ENCODE data around the gene OOSP4B. TPM values are rescaled to one million over a fixed set of nuclear protein-coding genes. Genes with fewer than 3 reads are reported as not detected.
"Not testable (repeated sequence)": the region's sequence is repeated elsewhere in the genome, so short reads cannot be mapped to it uniquely, and the experiment has no call there.

The OOSP4B gene
- total RNA-seq, 4 donors from 2014 or later: not detected

- TF ChIP-seq POLR2A (IDR thresholded peaks at IDR 0.05): no peak
- no peak for TF ChIP-seq CTCF (IDR thresholded peaks at IDR 0.05 in 4 of 5, conservative IDR thresholded peaks at IDR 0.05 in 1 of 5)
- Histone ChIP-seq H3K4me1 (no peaks in the 10 kb centered on the region), H3K9me3 (no peaks in the 10 kb centered on the region), H3K27me3 (no peaks in the 10 kb centered on the region), H3K4me3 (no peak overlapping the region), H3K27ac (no peak overlapping the region), H3K36me3 (no peaks in the 10 kb centered on the region)
- in situ Hi-C loops (cut with MboI; ENCODE audit: low sequenced_read_pairs in 4 of 4) (no loop called here), intact Hi-C loops (cut with DNase I; ENCODE audit: low total_unique reads) (no loop called here)
- ATAC-seq (no peak), DNase-seq (no peak)
Observed at GRCh38 chr11:59997800-59998199, 19.2 kb upstream of the OOSP4B start.

GRCh38 chr11:59999691-60000090, 17.3 kb upstream of the OOSP4B start:
- H3K4me3 ChIP-seq: no peak overlapping the region
- no peaks in the 10 kb centered on the region for H3K4me1 ChIP-seq
- no peaks in the 10 kb centered on the region for H3K36me3 ChIP-seq
- DNase-seq (no peak), ATAC-seq (no peak)
- TF ChIP-seq CTCF (IDR thresholded peaks at IDR 0.05 in 4 of 5, conservative IDR thresholded peaks at IDR 0.05 in 1 of 5) (no peak), POLR2A (IDR thresholded peaks at IDR 0.05) (no peak)
- in situ Hi-C loops (cut with MboI; ENCODE audit: low sequenced_read_pairs in 4 of 4): no loop called here
- no peaks in the 10 kb centered on the region for H3K27me3 ChIP-seq
- no peak overlapping the region for H3K27ac ChIP-seq
- intact Hi-C loops (cut with DNase I; ENCODE audit: low total_unique reads): no loop called here
- H3K9me3 ChIP-seq: no peaks in the 10 kb centered on the region

- in situ Hi-C loops (cut with MboI; ENCODE audit: low sequenced_read_pairs in 4 of 4): no loop called here
- H3K27me3 ChIP-seq: no peaks in the 10 kb centered on the region
- no peaks in the 10 kb centered on the region for H3K9me3 ChIP-seq
- TF ChIP-seq CTCF (IDR thresholded peaks at IDR 0.05 in 4 of 5, conservative IDR thresholded peaks at IDR 0.05 in 1 of 5) (no peak), POLR2A (IDR thresholded peaks at IDR 0.05) (no peak)
- H3K36me3 ChIP-seq: no peaks in the 10 kb centered on the region
- no peaks in the 10 kb centered on the region for H3K4me1 ChIP-seq
- H3K4me3 ChIP-seq: no peak overlapping the region
- DNase-seq: no peak
- intact Hi-C loops (cut with DNase I; ENCODE audit: low total_unique reads): no loop called here
- H3K27ac ChIP-seq: no peak overlapping the region
- ATAC-seq: no peak
Observed at GRCh38 chr11:60003729-60004128, 13.3 kb upstream of the OOSP4B start.

GRCh38 chr11:60005360-60005759, 11.6 kb upstream of the OOSP4B start:
- no peaks in the 10 kb centered on the region for H3K4me1 ChIP-seq
- H3K27ac ChIP-seq: no peak overlapping the region
- H3K27me3 ChIP-seq: no peaks in the 10 kb centered on the region
- DNase-seq: no peak
- TF ChIP-seq CTCF (IDR thresholded peaks at IDR 0.05 in 4 of 5, conservative IDR thresholded peaks at IDR 0.05 in 1 of 5) (no peak), POLR2A (IDR thresholded peaks at IDR 0.05) (no peak)
- intact Hi-C loops (cut with DNase I; ENCODE audit: low total_unique reads) (no loop called here), in situ Hi-C loops (cut with MboI; ENCODE audit: low sequenced_read_pairs in 4 of 4) (no loop called here)
- H3K36me3 ChIP-seq: no peaks in the 10 kb centered on the region
- no peak for ATAC-seq
- no peak overlapping the region for H3K4me3 ChIP-seq
- no peaks in the 10 kb centered on the region for H3K9me3 ChIP-seq

- ATAC-seq (no peak), DNase-seq (no peak)
- intact Hi-C loops (cut with DNase I; ENCODE audit: low total_unique reads) (no loop called here), in situ Hi-C loops (cut with MboI; ENCODE audit: low sequenced_read_pairs in 4 of 4) (no loop called here)
- no peaks in the 10 kb centered on the region for H3K4me1 ChIP-seq
- H3K27ac ChIP-seq: no peak overlapping the region
- TF ChIP-seq POLR2A (IDR thresholded peaks at IDR 0.05) (no peak), CTCF (IDR thresholded peaks at IDR 0.05 in 4 of 5, conservative IDR thresholded peaks at IDR 0.05 in 1 of 5) (no peak)
- no peak overlapping the region for H3K4me3 ChIP-seq
- H3K36me3 ChIP-seq: no peaks in the 10 kb centered on the region
- no peaks in the 10 kb centered on the region for H3K9me3 ChIP-seq
- H3K27me3 ChIP-seq: no peaks in the 10 kb centered on the region
Observed at GRCh38 chr11:60018058-60018457, 1.1 kb downstream of the OOSP4B start.

- intact Hi-C loops (cut with DNase I; ENCODE audit: low total_unique reads); H3K4me1 ChIP-seq; H3K9me3 ChIP-seq; H3K27ac ChIP-seq; H3K36me3 ChIP-seq; ATAC-seq; H3K4me3 ChIP-seq; H3K27me3 ChIP-seq; DNase-seq; in situ Hi-C loops (cut with MboI; ENCODE audit: low sequenced_read_pairs in 4 of 4): not testable (repeated sequence)
Observed at GRCh38 chr11:60020376-60020775, 3.4 kb downstream of the OOSP4B start.
